ENCODE measurements around the gene NEURL1B.

DNA sequence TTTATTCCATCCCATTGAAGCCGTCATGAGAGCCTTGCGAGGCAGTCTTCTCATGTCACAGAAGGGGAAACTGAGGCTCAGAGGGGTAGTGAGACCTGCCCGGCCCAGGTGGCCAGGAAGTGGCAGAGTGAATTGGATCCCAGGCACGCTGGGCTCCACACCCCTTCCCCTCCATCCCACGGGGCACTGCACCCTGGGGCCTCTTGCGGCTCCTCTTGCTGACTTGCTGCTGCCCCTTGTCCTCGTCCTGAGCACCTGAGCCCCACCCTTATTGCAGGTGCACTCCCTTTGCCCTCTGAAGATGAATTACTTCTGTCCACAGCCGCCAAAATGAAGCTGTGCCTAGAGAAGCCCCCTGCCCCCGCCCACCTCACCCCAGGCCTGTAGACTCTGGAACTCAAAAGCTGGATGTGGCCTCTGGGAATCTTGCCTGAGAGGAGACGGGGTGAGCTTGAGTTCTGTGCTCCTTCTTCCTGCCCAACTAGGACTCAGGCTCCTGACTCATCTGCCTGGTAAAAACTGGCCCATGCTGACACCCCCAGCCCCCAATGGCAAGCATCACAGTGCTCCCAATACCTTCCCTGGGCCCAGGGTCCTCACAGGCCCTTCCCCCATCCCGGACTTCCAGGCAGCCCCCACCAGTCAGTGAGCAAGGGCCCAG is 6.4 kb downstream of the NEURL1B start:
- TF ChIP-seq POLR2A (IDR thresholded peaks at IDR 0.05): no peak
- TF ChIP-seq, protein P1, sequence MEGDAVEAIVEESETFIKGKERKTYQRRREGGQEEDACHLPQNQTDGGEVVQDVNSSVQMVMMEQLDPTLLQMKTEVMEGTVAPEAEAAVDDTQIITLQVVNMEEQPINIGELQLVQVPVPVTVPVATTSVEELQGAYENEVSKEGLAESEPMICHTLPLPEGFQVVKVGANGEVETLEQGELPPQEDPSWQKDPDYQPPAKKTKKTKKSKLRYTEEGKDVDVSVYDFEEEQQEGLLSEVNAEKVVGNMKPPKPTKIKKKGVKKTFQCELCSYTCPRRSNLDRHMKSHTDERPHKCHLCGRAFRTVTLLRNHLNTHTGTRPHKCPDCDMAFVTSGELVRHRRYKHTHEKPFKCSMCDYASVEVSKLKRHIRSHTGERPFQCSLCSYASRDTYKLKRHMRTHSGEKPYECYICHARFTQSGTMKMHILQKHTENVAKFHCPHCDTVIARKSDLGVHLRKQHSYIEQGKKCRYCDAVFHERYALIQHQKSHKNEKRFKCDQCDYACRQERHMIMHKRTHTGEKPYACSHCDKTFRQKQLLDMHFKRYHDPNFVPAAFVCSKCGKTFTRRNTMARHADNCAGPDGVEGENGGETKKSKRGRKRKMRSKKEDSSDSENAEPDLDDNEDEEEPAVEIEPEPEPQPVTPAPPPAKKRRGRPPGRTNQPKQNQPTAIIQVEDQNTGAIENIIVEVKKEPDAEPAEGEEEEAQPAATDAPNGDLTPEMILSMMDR (IDR thresholded peaks at IDR 0.05 in 4 of 5, conservative IDR thresholded peaks at IDR 0.05 in 1 of 5): no peak

All from gastrocnemius medialis (tissue), 4 donors.